ENCODE data around the gene ANXA9. TPM values are rescaled to one million over a fixed set of nuclear protein-coding genes. Genes with fewer than 3 reads are reported as not detected.

ANXA9 gene
- total and polyA plus RNA-seq, 2 experiments from 2014 or later = 1.4 to 2.2 TPM

DNA sequence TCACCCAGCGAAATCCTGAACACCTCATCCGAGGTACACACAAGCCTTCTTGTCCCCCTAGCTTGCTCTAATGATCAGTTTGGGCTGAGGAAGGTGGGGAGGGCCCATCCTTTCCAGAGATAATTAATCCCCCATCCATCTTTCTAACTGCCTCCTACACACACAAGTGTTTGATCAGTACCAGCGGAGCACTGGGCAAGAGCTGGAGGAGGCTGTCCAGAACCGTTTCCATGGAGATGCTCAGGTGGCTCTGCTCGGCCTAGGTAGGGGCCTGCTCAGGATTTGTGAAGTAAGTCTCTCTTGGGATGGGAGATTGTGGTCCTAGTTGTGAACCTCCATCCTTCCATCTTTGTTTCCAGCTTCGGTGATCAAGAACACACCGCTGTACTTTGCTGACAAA, 5.8 kb downstream of the ANXA9 start:
- no peak overlapping the region for H3K27ac Mint-ChIP-seq
- H3K4me3 Mint-ChIP-seq = no peak overlapping the region
- H3K4me1 Mint-ChIP-seq = peaks cover under 1% of the 10 kb centered on the region; the same call in 2 of the 3 replicates
- H3K4me1 ChIP-seq (ENCODE audit: insufficient read depth) = no peaks in the 10 kb centered on the region
- no peak overlapping the region for H3K27ac ChIP-seq (ENCODE audit: low read depth)
- H3K27me3 ChIP-seq (ENCODE audit: insufficient read depth) = no peaks in the 10 kb centered on the region
- no peaks in the 10 kb centered on the region for H3F3A ChIP-seq (replicated peaks; ENCODE audit: low read depth)
- ATAC-seq (no peak), DNase-seq (ENCODE audit: low spot score) (no peak)
- no peaks in the 10 kb centered on the region for H4K20me1 ChIP-seq (replicated peaks; ENCODE audit: insufficient read depth)
- H3K79me2 ChIP-seq (replicated peaks; ENCODE audit: insufficient read depth) = no peaks in the 10 kb centered on the region
- H3K9me3 Mint-ChIP-seq = no peaks in the 10 kb centered on the region
- peaks cover 11% of the 10 kb centered on the region for H3K27me3 Mint-ChIP-seq (ENCODE audit: insufficient read depth, low read depth, poor library complexity)
- H3K4me2 ChIP-seq = no peak overlapping the region
- no peak overlapping the region for H2AFZ ChIP-seq
- no peaks in the 10 kb centered on the region for H3K36me3 ChIP-seq (ENCODE audit: insufficient read depth)
- TF ChIP-seq ZNF331 (CRISPR knock-in tag; IDR thresholded peaks at IDR 0.05; ENCODE audit: low read depth) (no peak), ETS1 (IDR thresholded peaks at IDR 0.05) (no peak), EZH2phosphoT487 (IDR thresholded peaks at IDR 0.05; ENCODE audit: unreplicated experiment) (no peak), CREB1 (CRISPR knock-in tag; IDR thresholded peaks at IDR 0.05; ENCODE audit: low read depth) (no peak), JUNB (IDR thresholded peaks at IDR 0.05; ENCODE audit: unreplicated experiment) (no peak), NANOG (IDR thresholded peaks at IDR 0.05; ENCODE audit: borderline replicate concordance) (no peak), POLR2AphosphoS5 (IDR thresholded peaks at IDR 0.05; ENCODE audit: low read depth) (no peak), CTCF (conservative IDR thresholded peaks at IDR 0.05; ENCODE audit: low read depth in 2 of 2) (no peak), ZNF114 (CRISPR knock-in tag; IDR thresholded peaks at IDR 0.05) (no peak), STAT1 (IDR thresholded peaks at IDR 0.05; ENCODE audit: unreplicated experiment) (no peak), EZH2 (IDR thresholded peaks at IDR 0.05; ENCODE audit: low read depth, unreplicated experiment) (no peak)
- TF ChIP-seq, protein P1, sequence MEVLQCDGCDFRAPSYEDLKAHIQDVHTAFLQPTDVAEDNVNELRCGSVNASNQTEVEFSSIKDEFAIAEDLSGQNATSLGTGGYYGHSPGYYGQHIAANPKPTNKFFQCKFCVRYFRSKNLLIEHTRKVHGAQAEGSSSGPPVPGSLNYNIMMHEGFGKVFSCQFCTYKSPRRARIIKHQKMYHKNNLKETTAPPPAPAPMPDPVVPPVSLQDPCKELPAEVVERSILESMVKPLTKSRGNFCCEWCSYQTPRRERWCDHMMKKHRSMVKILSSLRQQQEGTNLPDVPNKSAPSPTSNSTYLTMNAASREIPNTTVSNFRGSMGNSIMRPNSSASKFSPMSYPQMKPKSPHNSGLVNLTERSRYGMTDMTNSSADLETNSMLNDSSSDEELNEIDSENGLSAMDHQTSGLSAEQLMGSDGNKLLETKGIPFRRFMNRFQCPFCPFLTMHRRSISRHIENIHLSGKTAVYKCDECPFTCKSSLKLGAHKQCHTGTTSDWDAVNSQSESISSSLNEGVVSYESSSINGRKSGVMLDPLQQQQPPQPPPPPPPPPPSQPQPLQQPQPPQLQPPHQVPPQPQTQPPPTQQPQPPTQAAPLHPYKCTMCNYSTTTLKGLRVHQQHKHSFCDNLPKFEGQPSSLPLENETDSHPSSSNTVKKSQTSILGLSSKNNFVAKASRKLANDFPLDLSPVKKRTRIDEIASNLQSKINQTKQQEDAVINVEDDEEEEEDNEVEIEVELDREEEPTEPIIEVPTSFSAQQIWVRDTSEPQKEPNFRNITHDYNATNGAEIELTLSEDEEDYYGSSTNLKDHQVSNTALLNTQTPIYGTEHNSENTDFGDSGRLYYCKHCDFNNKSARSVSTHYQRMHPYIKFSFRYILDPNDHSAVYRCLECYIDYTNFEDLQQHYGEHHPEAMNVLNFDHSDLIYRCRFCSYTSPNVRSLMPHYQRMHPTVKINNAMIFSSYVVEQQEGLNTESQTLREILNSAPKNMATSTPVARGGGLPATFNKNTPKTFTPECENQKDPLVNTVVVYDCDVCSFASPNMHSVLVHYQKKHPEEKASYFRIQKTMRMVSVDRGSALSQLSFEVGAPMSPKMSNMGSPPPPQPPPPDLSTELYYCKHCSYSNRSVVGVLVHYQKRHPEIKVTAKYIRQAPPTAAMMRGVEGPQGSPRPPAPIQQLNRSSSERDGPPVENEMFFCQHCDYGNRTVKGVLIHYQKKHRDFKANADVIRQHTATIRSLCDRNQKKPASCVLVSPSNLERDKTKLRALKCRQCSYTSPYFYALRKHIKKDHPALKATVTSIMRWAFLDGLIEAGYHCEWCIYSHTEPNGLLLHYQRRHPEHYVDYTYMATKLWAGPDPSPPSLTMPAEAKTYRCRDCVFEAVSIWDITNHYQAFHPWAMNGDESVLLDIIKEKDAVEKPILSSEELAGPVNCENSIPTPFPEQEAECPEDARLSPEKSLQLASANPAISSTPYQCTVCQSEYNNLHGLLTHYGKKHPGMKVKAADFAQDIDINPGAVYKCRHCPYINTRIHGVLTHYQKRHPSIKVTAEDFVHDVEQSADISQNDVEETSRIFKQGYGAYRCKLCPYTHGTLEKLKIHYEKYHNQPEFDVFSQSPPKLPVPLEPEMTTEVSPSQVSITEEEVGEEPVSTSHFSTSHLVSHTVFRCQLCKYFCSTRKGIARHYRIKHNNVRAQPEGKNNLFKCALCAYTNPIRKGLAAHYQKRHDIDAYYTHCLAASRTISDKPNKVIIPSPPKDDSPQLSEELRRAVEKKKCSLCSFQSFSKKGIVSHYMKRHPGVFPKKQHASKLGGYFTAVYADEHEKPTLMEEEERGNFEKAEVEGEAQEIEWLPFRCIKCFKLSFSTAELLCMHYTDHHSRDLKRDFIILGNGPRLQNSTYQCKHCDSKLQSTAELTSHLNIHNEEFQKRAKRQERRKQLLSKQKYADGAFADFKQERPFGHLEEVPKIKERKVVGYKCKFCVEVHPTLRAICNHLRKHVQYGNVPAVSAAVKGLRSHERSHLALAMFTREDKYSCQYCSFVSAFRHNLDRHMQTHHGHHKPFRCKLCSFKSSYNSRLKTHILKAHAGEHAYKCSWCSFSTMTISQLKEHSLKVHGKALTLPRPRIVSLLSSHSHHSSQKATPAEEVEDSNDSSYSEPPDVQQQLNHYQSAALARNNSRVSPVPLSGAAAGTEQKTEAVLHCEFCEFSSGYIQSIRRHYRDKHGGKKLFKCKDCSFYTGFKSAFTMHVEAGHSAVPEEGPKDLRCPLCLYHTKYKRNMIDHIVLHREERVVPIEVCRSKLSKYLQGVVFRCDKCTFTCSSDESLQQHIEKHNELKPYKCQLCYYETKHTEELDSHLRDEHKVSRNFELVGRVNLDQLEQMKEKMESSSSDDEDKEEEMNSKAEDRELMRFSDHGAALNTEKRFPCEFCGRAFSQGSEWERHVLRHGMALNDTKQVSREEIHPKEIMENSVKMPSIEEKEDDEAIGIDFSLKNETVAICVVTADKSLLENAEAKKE (CRISPR knock-in tag; IDR thresholded peaks at IDR 0.05) = no peak
- TF ChIP-seq, protein P2, sequence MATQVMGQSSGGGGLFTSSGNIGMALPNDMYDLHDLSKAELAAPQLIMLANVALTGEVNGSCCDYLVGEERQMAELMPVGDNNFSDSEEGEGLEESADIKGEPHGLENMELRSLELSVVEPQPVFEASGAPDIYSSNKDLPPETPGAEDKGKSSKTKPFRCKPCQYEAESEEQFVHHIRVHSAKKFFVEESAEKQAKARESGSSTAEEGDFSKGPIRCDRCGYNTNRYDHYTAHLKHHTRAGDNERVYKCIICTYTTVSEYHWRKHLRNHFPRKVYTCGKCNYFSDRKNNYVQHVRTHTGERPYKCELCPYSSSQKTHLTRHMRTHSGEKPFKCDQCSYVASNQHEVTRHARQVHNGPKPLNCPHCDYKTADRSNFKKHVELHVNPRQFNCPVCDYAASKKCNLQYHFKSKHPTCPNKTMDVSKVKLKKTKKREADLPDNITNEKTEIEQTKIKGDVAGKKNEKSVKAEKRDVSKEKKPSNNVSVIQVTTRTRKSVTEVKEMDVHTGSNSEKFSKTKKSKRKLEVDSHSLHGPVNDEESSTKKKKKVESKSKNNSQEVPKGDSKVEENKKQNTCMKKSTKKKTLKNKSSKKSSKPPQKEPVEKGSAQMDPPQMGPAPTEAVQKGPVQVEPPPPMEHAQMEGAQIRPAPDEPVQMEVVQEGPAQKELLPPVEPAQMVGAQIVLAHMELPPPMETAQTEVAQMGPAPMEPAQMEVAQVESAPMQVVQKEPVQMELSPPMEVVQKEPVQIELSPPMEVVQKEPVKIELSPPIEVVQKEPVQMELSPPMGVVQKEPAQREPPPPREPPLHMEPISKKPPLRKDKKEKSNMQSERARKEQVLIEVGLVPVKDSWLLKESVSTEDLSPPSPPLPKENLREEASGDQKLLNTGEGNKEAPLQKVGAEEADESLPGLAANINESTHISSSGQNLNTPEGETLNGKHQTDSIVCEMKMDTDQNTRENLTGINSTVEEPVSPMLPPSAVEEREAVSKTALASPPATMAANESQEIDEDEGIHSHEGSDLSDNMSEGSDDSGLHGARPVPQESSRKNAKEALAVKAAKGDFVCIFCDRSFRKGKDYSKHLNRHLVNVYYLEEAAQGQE (IDR thresholded peaks at IDR 0.05; ENCODE audit: unreplicated experiment) = no peak
- H3K36me3 Mint-ChIP-seq (ENCODE audit: low read depth) = no peaks in the 10 kb centered on the region; the same call in 2 of the 3 replicates
- H3K9me2 ChIP-seq (ENCODE audit: insufficient read depth) = no peaks in the 10 kb centered on the region
- H3K4me3 ChIP-seq = no peak overlapping the region
